ENCODE data around the gene LYRM4.

DNA sequence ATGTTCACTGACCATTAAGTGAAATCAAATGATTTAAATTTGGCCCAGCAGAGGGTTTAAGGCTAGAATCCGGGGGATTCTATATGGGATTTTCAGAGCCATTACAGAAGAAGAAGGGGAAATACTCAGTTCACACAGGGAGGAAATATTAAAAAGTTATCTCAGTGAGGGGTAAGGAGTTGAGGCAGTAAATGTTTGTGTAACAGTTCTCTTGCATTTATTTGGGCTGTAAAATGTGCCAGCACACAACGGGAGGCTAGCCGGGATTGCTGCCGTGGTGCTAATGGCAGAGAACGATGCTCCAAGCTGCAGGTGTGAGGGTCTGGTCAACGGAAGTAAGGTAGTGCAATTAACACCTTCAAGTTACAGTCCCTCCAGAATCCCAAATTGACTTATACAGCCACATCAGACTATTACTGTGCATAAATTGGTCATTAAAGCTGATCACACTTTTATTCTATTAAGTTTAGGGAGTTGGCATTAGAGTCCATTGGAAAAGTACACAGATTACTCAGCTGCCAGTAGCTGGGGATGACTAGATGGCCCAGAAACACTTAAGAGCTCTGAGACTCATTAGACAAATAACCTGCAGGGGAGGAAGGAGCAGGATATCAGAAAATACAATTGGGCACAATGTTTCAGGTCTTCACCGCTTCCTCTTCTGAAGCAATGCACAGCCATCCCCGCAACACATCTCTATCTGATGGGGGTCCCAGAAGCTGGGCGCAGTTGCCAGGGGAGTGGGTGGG lies 144.3 kb downstream of the LYRM4 start:
- TF ChIP-seq, protein P1, sequence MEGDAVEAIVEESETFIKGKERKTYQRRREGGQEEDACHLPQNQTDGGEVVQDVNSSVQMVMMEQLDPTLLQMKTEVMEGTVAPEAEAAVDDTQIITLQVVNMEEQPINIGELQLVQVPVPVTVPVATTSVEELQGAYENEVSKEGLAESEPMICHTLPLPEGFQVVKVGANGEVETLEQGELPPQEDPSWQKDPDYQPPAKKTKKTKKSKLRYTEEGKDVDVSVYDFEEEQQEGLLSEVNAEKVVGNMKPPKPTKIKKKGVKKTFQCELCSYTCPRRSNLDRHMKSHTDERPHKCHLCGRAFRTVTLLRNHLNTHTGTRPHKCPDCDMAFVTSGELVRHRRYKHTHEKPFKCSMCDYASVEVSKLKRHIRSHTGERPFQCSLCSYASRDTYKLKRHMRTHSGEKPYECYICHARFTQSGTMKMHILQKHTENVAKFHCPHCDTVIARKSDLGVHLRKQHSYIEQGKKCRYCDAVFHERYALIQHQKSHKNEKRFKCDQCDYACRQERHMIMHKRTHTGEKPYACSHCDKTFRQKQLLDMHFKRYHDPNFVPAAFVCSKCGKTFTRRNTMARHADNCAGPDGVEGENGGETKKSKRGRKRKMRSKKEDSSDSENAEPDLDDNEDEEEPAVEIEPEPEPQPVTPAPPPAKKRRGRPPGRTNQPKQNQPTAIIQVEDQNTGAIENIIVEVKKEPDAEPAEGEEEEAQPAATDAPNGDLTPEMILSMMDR (IDR thresholded peaks at IDR 0.05), result no peak
- no peak for TF ChIP-seq POLR2A (IDR thresholded peaks at IDR 0.05)

Measured in right lobe of liver (tissue), 4 donors.